ENCODE results near the gene FGD6. TPM values are rescaled to one million over a fixed set of nuclear protein-coding genes. Genes with fewer than 3 reads are reported as not detected.

FGD6 gene
- total RNA-seq, 1 donor from 2014 or later: 3.7 TPM

DNA sequence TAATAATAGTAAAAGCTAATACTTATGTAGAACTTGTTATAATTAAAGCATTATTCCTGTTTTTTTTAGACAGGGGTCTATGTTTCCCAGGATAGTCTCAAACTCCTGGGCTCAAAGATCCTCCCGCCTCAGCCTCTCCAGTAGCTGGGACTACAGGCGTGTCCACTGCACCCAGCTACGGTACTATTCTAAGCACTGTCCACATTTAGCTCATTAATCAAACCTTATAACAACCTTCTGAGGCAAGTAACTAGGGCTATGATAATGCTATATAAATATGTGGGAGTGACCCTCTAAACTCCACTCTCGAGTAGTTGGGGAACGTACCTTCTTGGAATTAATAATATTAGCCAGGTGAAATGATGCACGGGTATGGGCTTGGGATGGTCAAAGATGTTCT is 83.2 kb downstream of the FGD6 start:
- ChIA-PET CTCF (no interaction called here), POLR2A (no interaction called here)
- DNase-seq (no peak), ATAC-seq (ENCODE audit: low read depth) (no peak)
- Mint-ChIP-seq H3K4me3 (no peak overlapping the region), H3K36me3 (ENCODE audit: low read depth) (peaks cover 2% of the 10 kb centered on the region), H3K9me3 (no peaks in the 10 kb centered on the region), H3K4me1 (no peaks in the 10 kb centered on the region), H3K27ac (no peak overlapping the region), H3K27me3 (no peaks in the 10 kb centered on the region)
- intact Hi-C loops (cut with micrococcal nuclease): no loop called here
- TF ChIP-seq, protein P1, sequence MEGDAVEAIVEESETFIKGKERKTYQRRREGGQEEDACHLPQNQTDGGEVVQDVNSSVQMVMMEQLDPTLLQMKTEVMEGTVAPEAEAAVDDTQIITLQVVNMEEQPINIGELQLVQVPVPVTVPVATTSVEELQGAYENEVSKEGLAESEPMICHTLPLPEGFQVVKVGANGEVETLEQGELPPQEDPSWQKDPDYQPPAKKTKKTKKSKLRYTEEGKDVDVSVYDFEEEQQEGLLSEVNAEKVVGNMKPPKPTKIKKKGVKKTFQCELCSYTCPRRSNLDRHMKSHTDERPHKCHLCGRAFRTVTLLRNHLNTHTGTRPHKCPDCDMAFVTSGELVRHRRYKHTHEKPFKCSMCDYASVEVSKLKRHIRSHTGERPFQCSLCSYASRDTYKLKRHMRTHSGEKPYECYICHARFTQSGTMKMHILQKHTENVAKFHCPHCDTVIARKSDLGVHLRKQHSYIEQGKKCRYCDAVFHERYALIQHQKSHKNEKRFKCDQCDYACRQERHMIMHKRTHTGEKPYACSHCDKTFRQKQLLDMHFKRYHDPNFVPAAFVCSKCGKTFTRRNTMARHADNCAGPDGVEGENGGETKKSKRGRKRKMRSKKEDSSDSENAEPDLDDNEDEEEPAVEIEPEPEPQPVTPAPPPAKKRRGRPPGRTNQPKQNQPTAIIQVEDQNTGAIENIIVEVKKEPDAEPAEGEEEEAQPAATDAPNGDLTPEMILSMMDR (IDR thresholded peaks at IDR 0.05): no peak

- Mint-ChIP-seq H3K27ac (no peak overlapping the region), H3K27me3 (no peaks in the 10 kb centered on the region)
- CTCF ChIA-PET: no interaction called here
Observed at GRCh38 chr12:95131589-95132340, 85.5 kb downstream of the FGD6 start.

GRCh38 chr12:95130096-95130495 is 87.2 kb downstream of the FGD6 start:
- TF ChIP-seq, protein P1 (IDR thresholded peaks at IDR 0.05): no peak
- Mint-ChIP-seq H3K27ac (no peak overlapping the region), H3K36me3 (ENCODE audit: low read depth) (peaks cover 2% of the 10 kb centered on the region), H3K27me3 (no peaks in the 10 kb centered on the region), H3K4me1 (no peaks in the 10 kb centered on the region), H3K4me3 (no peak overlapping the region), H3K9me3 (no peaks in the 10 kb centered on the region)
- intact Hi-C loops (cut with micrococcal nuclease): no loop called here
- DNase-seq: no peak
- ATAC-seq (ENCODE audit: low read depth): no peak
- ChIA-PET CTCF (no interaction called here), POLR2A (no interaction called here)

More at GRCh38 chr12:95131589-95132340, 85.5 kb downstream of the FGD6 start:
- POLR2A ChIA-PET: interaction anchor here (0.6 kb wide), 1 partner anchor 142 kb away, joined by 3 read pairs; no protein-coding TSS in a partner anchor
- ATAC-seq (ENCODE audit: low read depth) (no peak), DNase-seq (no peak)
- H3K9me3 Mint-ChIP-seq: no peaks in the 10 kb centered on the region
- no peak overlapping the region for H3K4me3 Mint-ChIP-seq
- H3K36me3 Mint-ChIP-seq (ENCODE audit: low read depth): peaks cover 2% of the 10 kb centered on the region
- H3K4me1 Mint-ChIP-seq: no peaks in the 10 kb centered on the region
- intact Hi-C loops (cut with micrococcal nuclease): no loop called here
- TF ChIP-seq, protein P1 (IDR thresholded peaks at IDR 0.05): no peak

GRCh38 chr12:95129115-95129514 is 88.2 kb downstream of the FGD6 start:
- DNase-seq (no peak), ATAC-seq (ENCODE audit: low read depth) (no peak)
- POLR2A ChIA-PET: no interaction called here
- no peaks in the 10 kb centered on the region for H3K9me3 Mint-ChIP-seq
- H3K27ac Mint-ChIP-seq: no peak overlapping the region
- H3K27me3 Mint-ChIP-seq: no peaks in the 10 kb centered on the region
- TF ChIP-seq, protein P1 (IDR thresholded peaks at IDR 0.05): no peak
- H3K4me3 Mint-ChIP-seq: no peak overlapping the region
- no peaks in the 10 kb centered on the region for H3K4me1 Mint-ChIP-seq
- CTCF ChIA-PET: no interaction called here
- peaks cover 2% of the 10 kb centered on the region for H3K36me3 Mint-ChIP-seq (ENCODE audit: low read depth)
- intact Hi-C loops (cut with micrococcal nuclease): no loop called here

GRCh38 chr12:95126736-95127135 is 90.5 kb downstream of the FGD6 start:
- H3K4me3 Mint-ChIP-seq: no peak overlapping the region
- POLR2A ChIA-PET: no interaction called here
- no peaks in the 10 kb centered on the region for H3K27me3 Mint-ChIP-seq
- H3K36me3 Mint-ChIP-seq (ENCODE audit: low read depth): peaks cover 2% of the 10 kb centered on the region
- intact Hi-C loops (cut with micrococcal nuclease): no loop called here
- no peak overlapping the region for H3K27ac Mint-ChIP-seq
- DNase-seq: no peak
- H3K9me3 Mint-ChIP-seq: no peaks in the 10 kb centered on the region
- CTCF ChIA-PET: interaction anchor here (0.9 kb wide), 1 partner anchor 16 kb away, joined by 3 read pairs; no protein-coding TSS in a partner anchor
- H3K4me1 Mint-ChIP-seq: no peaks in the 10 kb centered on the region
- no peak for ATAC-seq (ENCODE audit: low read depth)
- TF ChIP-seq, protein P1 (IDR thresholded peaks at IDR 0.05): no peak

All from activated B cell treated with CpG ODN at 0.5 μM for 24 hours (primary cell).